HEK293T (cell line): ENCODE results near the gene PIK3CG.
"Not testable (repeated sequence)": the region's sequence is repeated elsewhere in the genome, so short reads cannot be mapped to it uniquely, and the experiment has no call there.

Experiments
- CTCF ChIA-PET: fragments of 350-600 bp; formaldehyde crosslinking; extraction: SDS; loops from one replicate; lab custom pipeline; 2021; ENCODE audit warnings: antibody characterized with exemption, inconsistent platforms; lab: Yijun Ruan, JAX
- POLR2A ChIA-PET: fragments of 350-600 bp; formaldehyde crosslinking; extraction: SDS; loops from one replicate; lab custom pipeline; 2020; ENCODE audit warnings: antibody characterized with exemption, inconsistent platforms; lab: Yijun Ruan, JAX
- DNase-seq: peaks from one replicate; pipeline ENCODE4 v3.0.0; 2012; ENCODE audit warnings: mixed read lengths; ENCODE audit errors: extremely low spot score
- ARNT ChIP-seq: fragments of 450-650 bp; IDR thresholded peaks from 2 replicates; pipeline ENCODE4 v1.6.1; 2017; ENCODE audit warnings: mild to moderate bottlenecking
- BHLHE40 ChIP-seq: fragments of 450-650 bp; IDR thresholded peaks from 2 replicates; pipeline ENCODE4 v1.6.1; 2016; ENCODE audit warnings: mild to moderate bottlenecking, moderate library complexity, borderline replicate concordance
- CTBP1 ChIP-seq: fragments of 450-650 bp; IDR thresholded peaks from 2 replicates; pipeline ENCODE4 v1.6.1; 2016; ENCODE audit warnings: borderline replicate concordance
- ELF4 ChIP-seq: fragments of 450-650 bp; IDR thresholded peaks from 2 replicates; pipeline ENCODE4 v1.6.1; 2017; ENCODE audit warnings: antibody characterized with exemption
- FOXA1 ChIP-seq: fragments of 450-650 bp; IDR thresholded peaks from 2 replicates; pipeline ENCODE4 v1.6.1; 2016; ENCODE audit warnings: mild to moderate bottlenecking
- FOXK2 ChIP-seq: fragments of 450-650 bp; IDR thresholded peaks from 2 replicates; pipeline ENCODE4 v1.6.1; 2016; ENCODE audit warnings: mild to moderate bottlenecking
- FOXM1 ChIP-seq: fragments of 450-650 bp; IDR thresholded peaks from 2 replicates; pipeline ENCODE4 v1.6.1; 2017; ENCODE audit warnings: mild to moderate bottlenecking, borderline replicate concordance
- HDGF ChIP-seq: fragments of 450-650 bp; IDR thresholded peaks from 2 replicates; pipeline ENCODE4 v1.6.1; 2017; ENCODE audit warnings: antibody characterized with exemption, borderline replicate concordance
- L3MBTL2 ChIP-seq: fragments of 450-650 bp; conservative IDR thresholded peaks from 2 replicates; pipeline ENCODE4 v1.6.1; 2016; ENCODE audit warnings: mild to moderate bottlenecking
- LEF1 ChIP-seq: fragments of 450-650 bp; IDR thresholded peaks from 2 replicates; pipeline ENCODE4 v1.6.1; 2017; ENCODE audit warnings: mild to moderate bottlenecking, borderline replicate concordance
- NFRKB ChIP-seq: fragments of 450-650 bp; IDR thresholded peaks from 2 replicates; pipeline ENCODE4 v1.6.1; 2016; ENCODE audit warnings: mild to moderate bottlenecking, moderate library complexity
- SP1 ChIP-seq: fragments of 450-650 bp; IDR thresholded peaks from 2 replicates; pipeline ENCODE4 v1.6.1; 2017
- SUZ12 ChIP-seq: fragments of 450-650 bp; IDR thresholded peaks from 2 replicates; pipeline ENCODE4 v1.6.1; 2016; ENCODE audit warnings: mild to moderate bottlenecking
- TARDBP ChIP-seq: fragments of 450-650 bp; IDR thresholded peaks from 2 replicates; pipeline ENCODE4 v1.6.1; 2016
- ZNF384 ChIP-seq: fragments of 450-650 bp; IDR thresholded peaks from 2 replicates; pipeline ENCODE4 v1.6.1; 2016
- TF ChIP-seq, protein P1 (sequence below): fragments of 450-650 bp; IDR thresholded peaks from 2 replicates; pipeline ENCODE4 v1.6.1; 2016

PIK3CG gene

GRCh38 chr7:106911959-106912358, 46.9 kb downstream of the PIK3CG start:
- TF ChIP-seq FOXK2 = no peak
- TF ChIP-seq HDGF = no peak
- ChIA-PET POLR2A (no interaction called here), CTCF (no interaction called here)
- no peak for DNase-seq

DNA sequence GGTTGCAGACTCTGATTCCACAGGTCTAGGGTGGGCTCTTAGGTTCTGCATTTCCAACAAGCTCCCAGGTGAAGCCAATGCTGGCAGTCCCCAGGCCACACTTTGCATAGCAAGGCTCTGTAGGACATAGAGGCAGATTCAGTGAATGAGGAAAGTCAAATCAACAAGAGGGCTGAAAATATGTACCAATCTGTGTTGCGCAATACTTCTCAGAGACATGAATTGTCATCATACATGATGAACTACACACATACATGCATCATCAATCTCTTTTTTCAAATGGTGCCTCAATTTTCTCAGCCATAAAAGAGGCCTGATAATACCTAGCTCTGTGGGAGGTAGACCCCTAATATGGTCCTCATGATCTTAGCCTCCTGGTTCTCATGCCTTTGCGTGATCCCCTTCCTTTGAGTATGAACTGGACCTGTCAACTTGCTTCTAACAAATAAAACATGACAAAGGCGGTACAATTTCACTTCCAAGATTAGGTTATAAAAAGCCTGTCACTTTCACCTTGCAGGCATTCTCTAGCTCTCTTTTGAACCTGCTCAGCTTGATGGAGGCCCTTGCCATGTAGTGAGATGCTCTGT, 49.0 kb downstream of the PIK3CG start:
- POLR2A ChIA-PET = no interaction called here
- CTCF ChIA-PET = no interaction called here
- TF ChIP-seq FOXK2 (no peak), L3MBTL2 (no peak), LEF1 (no peak), CTBP1 (no peak), SP1 (no peak), TARDBP (no peak), HDGF (no peak), SUZ12 (no peak), BHLHE40 (no peak), FOXA1 (no peak), ZNF384 (no peak)
- TF ChIP-seq, protein P1, sequence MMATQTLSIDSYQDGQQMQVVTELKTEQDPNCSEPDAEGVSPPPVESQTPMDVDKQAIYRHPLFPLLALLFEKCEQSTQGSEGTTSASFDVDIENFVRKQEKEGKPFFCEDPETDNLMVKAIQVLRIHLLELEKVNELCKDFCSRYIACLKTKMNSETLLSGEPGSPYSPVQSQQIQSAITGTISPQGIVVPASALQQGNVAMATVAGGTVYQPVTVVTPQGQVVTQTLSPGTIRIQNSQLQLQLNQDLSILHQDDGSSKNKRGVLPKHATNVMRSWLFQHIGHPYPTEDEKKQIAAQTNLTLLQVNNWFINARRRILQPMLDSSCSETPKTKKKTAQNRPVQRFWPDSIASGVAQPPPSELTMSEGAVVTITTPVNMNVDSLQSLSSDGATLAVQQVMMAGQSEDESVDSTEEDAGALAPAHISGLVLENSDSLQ = no peak
- DNase-seq = no peak

GRCh38 chr7:106915407-106915806, 50.3 kb downstream of the PIK3CG start:
- DNase-seq = no peak
- POLR2A ChIA-PET = no interaction called here
- no peak for TF ChIP-seq ZNF384
- no peak for TF ChIP-seq HDGF
- TF ChIP-seq NFRKB = no peak
- TF ChIP-seq ARNT = no peak
- no peak for TF ChIP-seq LEF1
- no peak for TF ChIP-seq SP1
- TF ChIP-seq BHLHE40 = no peak
- TF ChIP-seq CTBP1 = no peak
- no peak for TF ChIP-seq L3MBTL2
- no peak for TF ChIP-seq ELF4
- no peak for TF ChIP-seq FOXA1
- no peak for TF ChIP-seq SUZ12
- no peak for TF ChIP-seq TARDBP
- TF ChIP-seq, protein P1 = no peak
- no peak for TF ChIP-seq FOXM1
- CTCF ChIA-PET = no interaction called here

DNA sequence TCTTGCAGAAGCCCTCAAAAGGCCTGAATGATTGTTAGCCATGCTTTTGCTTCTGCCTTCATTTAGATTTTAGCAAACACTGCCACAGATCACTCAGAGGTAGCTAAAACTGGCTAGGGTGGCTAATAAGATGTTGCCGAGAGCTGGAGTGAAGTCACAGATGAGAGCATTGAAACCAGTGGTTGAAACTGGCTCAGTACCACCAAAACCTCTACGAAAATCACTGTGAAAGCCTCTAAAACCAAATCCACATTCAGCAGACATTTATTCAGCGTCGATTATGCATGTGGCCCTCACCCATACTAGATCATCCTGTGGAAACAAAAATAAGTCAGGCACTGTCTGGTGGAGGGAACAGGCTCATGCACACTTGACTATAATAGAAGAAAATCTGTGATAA, 50.8 kb downstream of the PIK3CG start:
- TF ChIP-seq FOXA1 (no peak), BHLHE40 (no peak), NFRKB (no peak)
- TF ChIP-seq, protein P1 = no peak
- CTCF ChIA-PET = no interaction called here
- POLR2A ChIA-PET = no interaction called here
- no peak for DNase-seq

DNA sequence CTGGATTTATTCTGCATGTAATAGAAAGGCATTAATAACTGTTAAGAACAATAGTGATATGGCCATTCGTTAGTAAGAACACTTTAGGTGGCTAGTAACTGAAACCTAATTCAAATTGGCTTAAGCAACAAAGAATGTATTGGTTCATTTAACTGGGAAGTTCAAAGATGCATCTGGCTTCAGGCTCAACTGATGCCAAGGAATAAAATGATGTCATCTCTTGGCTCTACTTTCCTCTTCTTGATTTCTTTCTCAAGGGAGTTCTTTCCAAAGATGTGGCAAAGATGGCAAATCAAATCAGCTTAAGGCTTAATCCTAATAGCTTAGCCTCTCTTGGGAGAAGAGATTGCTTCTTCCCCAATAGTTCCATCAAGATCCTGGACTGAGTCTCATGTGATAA, 51.6 kb downstream of the PIK3CG start:
- POLR2A ChIA-PET = no interaction called here
- CTCF ChIA-PET = no interaction called here
- DNase-seq = no peak
- TF ChIP-seq SUZ12 (no peak), FOXA1 (no peak), ARNT (no peak), FOXM1 (no peak), BHLHE40 (no peak), NFRKB (no peak), CTBP1 (no peak), HDGF (no peak), FOXK2 (no peak)
- TF ChIP-seq, protein P1 = no peak

- ChIA-PET POLR2A (no interaction called here), CTCF (no interaction called here)
- no peak for DNase-seq
- TF ChIP-seq ZNF384 (no peak), NFRKB (no peak), HDGF (no peak), BHLHE40 (no peak), ELF4 (no peak), ARNT (no peak), SP1 (no peak), CTBP1 (no peak)
- TF ChIP-seq, protein P1 = no peak
These were observed 53.9 kb downstream of the PIK3CG start for GRCh38 chr7:106918991-106919390.

- POLR2A ChIA-PET, DNase-seq, CTCF ChIA-PET: not testable (repeated sequence)
These were observed 59.4 kb downstream of the PIK3CG start for GRCh38 chr7:106924468-106924867.
